Liver (tissue), 9 donors: ENCODE results near the gene YAE1. TPM values are rescaled to one million over a fixed set of nuclear protein-coding genes. Genes with fewer than 3 reads are reported as not detected.

Source experiments
- DNase-seq: peaks from one replicate; pipeline ENCODE4 v3.0.0-alpha.2; 2017; ENCODE audit warnings: low spot score
- H3K27ac ChIP-seq, 2 donors: one replicate each; pipeline ENCODE4 v1.7.0; 2013; ENCODE audit warnings: inconsistent platforms in 2 of 2, low read length in 2 of 2, control low read depth in 1 of 2, low read depth in 1 of 2, mild to moderate bottlenecking in 1 of 2
- H3K27me3 ChIP-seq, 4 donors: one replicate each; pipeline versions ENCODE4 v1.6.1 to v1.7.0; 2013; ENCODE audit warnings: low read length in 3 of 4, inconsistent platforms in 1 of 4, mild to moderate bottlenecking in 1 of 4, moderate library complexity in 1 of 4; ENCODE audit not compliant: control insufficient read depth in 4 of 4, insufficient read depth in 4 of 4
- H3K36me3 ChIP-seq, 4 donors: one replicate each; pipeline versions ENCODE4 v1.6.1 to v1.7.0; 2013; ENCODE audit warnings: low read length in 3 of 4, mild to moderate bottlenecking in 3 of 4, low read depth in 1 of 4, moderate library complexity in 1 of 4; ENCODE audit not compliant: control insufficient read depth in 4 of 4, insufficient read depth in 3 of 4
- H3K4me1 ChIP-seq, 4 donors: one replicate each; pipeline versions ENCODE4 v1.6.1 to v1.7.0; 2013; ENCODE audit warnings: low read length in 3 of 4, mild to moderate bottlenecking in 3 of 4, moderate library complexity in 1 of 4; ENCODE audit not compliant: control insufficient read depth in 4 of 4, insufficient read depth in 4 of 4
- H3K4me3 ChIP-seq, 3 donors: one replicate each; pipeline versions ENCODE4 v1.6.1 to v1.7.0; 2013; ENCODE audit warnings: low read length in 3 of 3, control low read depth in 1 of 3, low read depth in 1 of 3, mild to moderate bottlenecking in 1 of 3
- H3K9ac ChIP-seq, 2 donors: one replicate each; pipeline ENCODE4 v1.7.0; 2013; ENCODE audit warnings: low read length in 2 of 2, mild to moderate bottlenecking in 2 of 2, moderate library complexity in 2 of 2, control low read depth in 1 of 2, low read depth in 1 of 2
- H3K9me3 ChIP-seq, 4 donors: one replicate each; pipeline versions ENCODE4 v1.6.1 to v1.7.0; 2013; ENCODE audit warnings: low read length in 3 of 4; ENCODE audit not compliant: control insufficient read depth in 4 of 4
- EGR1 ChIP-seq, 2 donors: IDR thresholded peaks; 2 replicates each; pipeline ENCODE4 v1.6.1; 2016 to 2018; ENCODE audit warnings: antibody characterized with exemption in 2 of 2, low read depth in 2 of 2
- FOXA1 ChIP-seq: IDR thresholded peaks from 2 replicates; pipeline ENCODE4 v1.6.1; 2016; ENCODE audit warnings: antibody characterized with exemption
- FOXA2 ChIP-seq: IDR thresholded peaks from 2 replicates; pipeline ENCODE4 v1.6.1; 2016; ENCODE audit warnings: antibody characterized with exemption
- GABPA ChIP-seq, 2 donors: IDR thresholded peaks in 1 of 2; conservative IDR thresholded peaks in 1 of 2; 2 replicates each; pipeline ENCODE4 v1.6.1; 2016; ENCODE audit warnings: antibody characterized with exemption in 2 of 2, mild to moderate bottlenecking in 1 of 2, moderate library complexity in 1 of 2
- HNF4A ChIP-seq, 2 donors: conservative IDR thresholded peaks; 2 replicates each; pipeline ENCODE4 v1.6.1; 2016; ENCODE audit warnings: antibody characterized with exemption in 2 of 2, mild to moderate bottlenecking in 2 of 2
- HNF4G ChIP-seq: IDR thresholded peaks from 2 replicates; pipeline ENCODE4 v1.6.1; 2016; ENCODE audit warnings: antibody characterized with exemption
- JUND ChIP-seq, 2 donors: IDR thresholded peaks; 2 replicates each; pipeline ENCODE4 v1.6.1; 2016; ENCODE audit warnings: antibody characterized with exemption in 2 of 2
- NR2F2 ChIP-seq: IDR thresholded peaks from 2 replicates; pipeline ENCODE4 v1.6.1; 2016; ENCODE audit warnings: antibody characterized with exemption
- RAD21 ChIP-seq, 2 donors: IDR thresholded peaks; 2 replicates each; pipeline ENCODE4 v1.6.1; 2016; ENCODE audit warnings: antibody characterized with exemption in 2 of 2, mild to moderate bottlenecking in 2 of 2
- RXRA ChIP-seq, 2 donors: IDR thresholded peaks; 2 replicates each; pipeline ENCODE4 v1.6.1; 2017 to 2018; ENCODE audit warnings: antibody characterized with exemption in 2 of 2, mild to moderate bottlenecking in 1 of 2
- TAF1 ChIP-seq: conservative IDR thresholded peaks from 2 replicates; pipeline ENCODE4 v1.6.1; 2016; ENCODE audit warnings: antibody characterized with exemption, mild to moderate bottlenecking
- YY1 ChIP-seq: IDR thresholded peaks from 2 replicates; pipeline ENCODE4 v1.6.1; 2016; ENCODE audit warnings: antibody characterized with exemption, mild to moderate bottlenecking
- WGBS: extraction: QIAGEN DNeasy Blood & Tissue Kit; methylation state at CpG from one replicate; pipeline ENCODE4 v1.1.7; 2013; 5-methylcytosine and 5-hydroxymethylcytosine counted together
- polyA plus RNA-seq, 2 donors: library from polyadenylated mRNA; stranded (reverse) in 1 of 2; unstranded in 1 of 2; fragments of 200-250 nt in 1 of 2; fragments of >200 nt in 1 of 2; fragmentation: Nextera tagmentation in 1 of 2; extraction: Ambion mirVana in 1 of 2; gene quantifications; one replicate each; pipeline versions ENCODE4 v1.2.1 to v1.2.3, GENCODE V29; 2013 to 2015
- total RNA-seq, 2 donors: library from RNA; depleted of rRNA; stranded (reverse); fragments of >200 nt; gene quantifications; one replicate each; pipeline ENCODE4 v1.2.3, GENCODE V29; 2014
- TF ChIP-seq, protein P1 (sequence below): IDR thresholded peaks from 2 replicates; pipeline ENCODE4 v1.6.1; 2016; ENCODE audit warnings: antibody characterized with exemption, mild to moderate bottlenecking
- TF ChIP-seq, protein P2 (sequence below): fragments of 150-350 bp; IDR thresholded peaks from 2 replicates; pipeline ENCODE4 v1.5.1; 2017; ENCODE audit warnings: improper control_type of control experiment, low read depth, low read length; ENCODE audit not compliant: missing input control
- TF ChIP-seq, protein P3 (sequence below): IDR thresholded peaks from 2 replicates; pipeline ENCODE4 v1.6.1; 2016; ENCODE audit warnings: antibody characterized with exemption
- TF ChIP-seq, protein P4 (sequence below): IDR thresholded peaks from 2 replicates; pipeline ENCODE4 v1.6.1; 2016; ENCODE audit warnings: antibody characterized with exemption
- TF ChIP-seq, protein P5 (sequence below): IDR thresholded peaks from 2 replicates; pipeline ENCODE4 v1.6.1; 2016; ENCODE audit warnings: antibody characterized with exemption
- donor health status: healthy.
- donor health status: healthy.
- donor health status: healthy.
- donor health status: healthy.
- donor health status: healthy.

The YAE1 gene
- total and polyA plus RNA-seq, 4 donors, result 6.7 to 12.0 (median 9.9) TPM

DNA sequence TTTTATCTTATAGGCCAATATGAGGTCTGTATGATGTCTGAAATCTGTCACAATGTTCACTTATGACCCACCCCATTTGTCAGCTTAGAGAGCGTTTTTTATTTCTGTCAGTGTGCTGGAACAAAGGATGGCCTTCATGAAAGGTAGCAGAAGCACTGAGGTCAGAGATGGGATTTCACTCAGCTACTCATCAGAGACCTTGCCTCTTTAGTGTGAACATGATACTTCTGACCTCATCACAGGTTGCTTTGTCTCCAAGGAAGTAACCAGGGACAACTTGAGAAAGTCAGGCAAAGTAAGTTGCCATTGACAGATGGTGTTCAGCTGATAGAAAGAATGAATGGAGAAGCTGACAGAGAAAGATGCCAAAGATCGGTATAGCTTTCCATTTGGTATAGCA, 16.3 kb downstream of the YAE1 start:
- no peak overlapping the region for H3K9ac ChIP-seq
- 93% methylated on average over 2 of the region's 2 CpGs for WGBS
- H3K4me3 ChIP-seq, result no peak overlapping the region
- H3K36me3 ChIP-seq, result no peaks in the 10 kb centered on the region
- DNase-seq, result no peak
- no peaks in the 10 kb centered on the region for H3K4me1 ChIP-seq
- no peak overlapping the region for H3K27ac ChIP-seq
- no peaks in the 10 kb centered on the region for H3K27me3 ChIP-seq
- no peaks in the 10 kb centered on the region for H3K9me3 ChIP-seq
- TF ChIP-seq, protein P1, sequence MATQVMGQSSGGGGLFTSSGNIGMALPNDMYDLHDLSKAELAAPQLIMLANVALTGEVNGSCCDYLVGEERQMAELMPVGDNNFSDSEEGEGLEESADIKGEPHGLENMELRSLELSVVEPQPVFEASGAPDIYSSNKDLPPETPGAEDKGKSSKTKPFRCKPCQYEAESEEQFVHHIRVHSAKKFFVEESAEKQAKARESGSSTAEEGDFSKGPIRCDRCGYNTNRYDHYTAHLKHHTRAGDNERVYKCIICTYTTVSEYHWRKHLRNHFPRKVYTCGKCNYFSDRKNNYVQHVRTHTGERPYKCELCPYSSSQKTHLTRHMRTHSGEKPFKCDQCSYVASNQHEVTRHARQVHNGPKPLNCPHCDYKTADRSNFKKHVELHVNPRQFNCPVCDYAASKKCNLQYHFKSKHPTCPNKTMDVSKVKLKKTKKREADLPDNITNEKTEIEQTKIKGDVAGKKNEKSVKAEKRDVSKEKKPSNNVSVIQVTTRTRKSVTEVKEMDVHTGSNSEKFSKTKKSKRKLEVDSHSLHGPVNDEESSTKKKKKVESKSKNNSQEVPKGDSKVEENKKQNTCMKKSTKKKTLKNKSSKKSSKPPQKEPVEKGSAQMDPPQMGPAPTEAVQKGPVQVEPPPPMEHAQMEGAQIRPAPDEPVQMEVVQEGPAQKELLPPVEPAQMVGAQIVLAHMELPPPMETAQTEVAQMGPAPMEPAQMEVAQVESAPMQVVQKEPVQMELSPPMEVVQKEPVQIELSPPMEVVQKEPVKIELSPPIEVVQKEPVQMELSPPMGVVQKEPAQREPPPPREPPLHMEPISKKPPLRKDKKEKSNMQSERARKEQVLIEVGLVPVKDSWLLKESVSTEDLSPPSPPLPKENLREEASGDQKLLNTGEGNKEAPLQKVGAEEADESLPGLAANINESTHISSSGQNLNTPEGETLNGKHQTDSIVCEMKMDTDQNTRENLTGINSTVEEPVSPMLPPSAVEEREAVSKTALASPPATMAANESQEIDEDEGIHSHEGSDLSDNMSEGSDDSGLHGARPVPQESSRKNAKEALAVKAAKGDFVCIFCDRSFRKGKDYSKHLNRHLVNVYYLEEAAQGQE, result no peak
- TF ChIP-seq GABPA (IDR thresholded peaks at IDR 0.05 in 1 of 2, conservative IDR thresholded peaks at IDR 0.05 in 1 of 2), result no peak
- TF ChIP-seq YY1, result no peak
- no peak for TF ChIP-seq RXRA (IDR thresholded peaks at IDR 0.05)
- TF ChIP-seq JUND (IDR thresholded peaks at IDR 0.05), result no peak
- TF ChIP-seq EGR1 (IDR thresholded peaks at IDR 0.05; ENCODE audit: low read depth in 2 of 2), result no peak
- TF ChIP-seq FOXA2, result no peak
- no peak for TF ChIP-seq HNF4A (conservative IDR thresholded peaks at IDR 0.05)
- no peak for TF ChIP-seq HNF4G
- TF ChIP-seq, protein P2, sequence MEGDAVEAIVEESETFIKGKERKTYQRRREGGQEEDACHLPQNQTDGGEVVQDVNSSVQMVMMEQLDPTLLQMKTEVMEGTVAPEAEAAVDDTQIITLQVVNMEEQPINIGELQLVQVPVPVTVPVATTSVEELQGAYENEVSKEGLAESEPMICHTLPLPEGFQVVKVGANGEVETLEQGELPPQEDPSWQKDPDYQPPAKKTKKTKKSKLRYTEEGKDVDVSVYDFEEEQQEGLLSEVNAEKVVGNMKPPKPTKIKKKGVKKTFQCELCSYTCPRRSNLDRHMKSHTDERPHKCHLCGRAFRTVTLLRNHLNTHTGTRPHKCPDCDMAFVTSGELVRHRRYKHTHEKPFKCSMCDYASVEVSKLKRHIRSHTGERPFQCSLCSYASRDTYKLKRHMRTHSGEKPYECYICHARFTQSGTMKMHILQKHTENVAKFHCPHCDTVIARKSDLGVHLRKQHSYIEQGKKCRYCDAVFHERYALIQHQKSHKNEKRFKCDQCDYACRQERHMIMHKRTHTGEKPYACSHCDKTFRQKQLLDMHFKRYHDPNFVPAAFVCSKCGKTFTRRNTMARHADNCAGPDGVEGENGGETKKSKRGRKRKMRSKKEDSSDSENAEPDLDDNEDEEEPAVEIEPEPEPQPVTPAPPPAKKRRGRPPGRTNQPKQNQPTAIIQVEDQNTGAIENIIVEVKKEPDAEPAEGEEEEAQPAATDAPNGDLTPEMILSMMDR, result no peak

DNA sequence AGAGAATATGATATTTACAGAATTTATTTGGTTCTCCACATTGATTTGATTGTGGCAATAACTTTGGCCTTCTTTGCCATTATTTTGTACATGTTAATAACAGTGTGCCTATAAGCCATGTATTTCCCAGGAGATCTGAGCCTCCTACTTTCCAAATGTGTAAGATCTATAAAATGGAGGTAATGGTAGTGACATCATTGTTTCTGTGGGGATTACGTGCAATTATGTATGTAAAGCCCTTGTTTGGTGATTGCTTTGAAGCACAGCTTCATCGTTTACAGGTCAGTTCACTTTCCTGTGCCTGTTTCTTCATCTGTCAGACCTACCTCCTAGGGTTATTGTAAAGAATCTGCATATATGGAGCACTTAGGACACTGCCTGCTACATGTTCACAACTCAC, 17.3 kb downstream of the YAE1 start:
- TF ChIP-seq EGR1 (IDR thresholded peaks at IDR 0.05; ENCODE audit: low read depth in 2 of 2) (no peak), JUND (IDR thresholded peaks at IDR 0.05) (no peak), RXRA (IDR thresholded peaks at IDR 0.05) (no peak), RAD21 (IDR thresholded peaks at IDR 0.05) (no peak), FOXA1 (no peak), HNF4A (conservative IDR thresholded peaks at IDR 0.05) (no peak), TAF1 (no peak), NR2F2 (no peak), HNF4G (no peak)
- TF ChIP-seq, protein P3, sequence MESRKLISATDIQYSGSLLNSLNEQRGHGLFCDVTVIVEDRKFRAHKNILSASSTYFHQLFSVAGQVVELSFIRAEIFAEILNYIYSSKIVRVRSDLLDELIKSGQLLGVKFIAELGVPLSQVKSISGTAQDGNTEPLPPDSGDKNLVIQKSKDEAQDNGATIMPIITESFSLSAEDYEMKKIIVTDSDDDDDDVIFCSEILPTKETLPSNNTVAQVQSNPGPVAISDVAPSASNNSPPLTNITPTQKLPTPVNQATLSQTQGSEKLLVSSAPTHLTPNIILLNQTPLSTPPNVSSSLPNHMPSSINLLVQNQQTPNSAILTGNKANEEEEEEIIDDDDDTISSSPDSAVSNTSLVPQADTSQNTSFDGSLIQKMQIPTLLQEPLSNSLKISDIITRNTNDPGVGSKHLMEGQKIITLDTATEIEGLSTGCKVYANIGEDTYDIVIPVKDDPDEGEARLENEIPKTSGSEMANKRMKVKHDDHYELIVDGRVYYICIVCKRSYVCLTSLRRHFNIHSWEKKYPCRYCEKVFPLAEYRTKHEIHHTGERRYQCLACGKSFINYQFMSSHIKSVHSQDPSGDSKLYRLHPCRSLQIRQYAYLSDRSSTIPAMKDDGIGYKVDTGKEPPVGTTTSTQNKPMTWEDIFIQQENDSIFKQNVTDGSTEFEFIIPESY, result no peak
- TF ChIP-seq, protein P4, sequence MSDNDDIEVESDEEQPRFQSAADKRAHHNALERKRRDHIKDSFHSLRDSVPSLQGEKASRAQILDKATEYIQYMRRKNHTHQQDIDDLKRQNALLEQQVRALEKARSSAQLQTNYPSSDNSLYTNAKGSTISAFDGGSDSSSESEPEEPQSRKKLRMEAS, result no peak
- TF ChIP-seq, protein P5, sequence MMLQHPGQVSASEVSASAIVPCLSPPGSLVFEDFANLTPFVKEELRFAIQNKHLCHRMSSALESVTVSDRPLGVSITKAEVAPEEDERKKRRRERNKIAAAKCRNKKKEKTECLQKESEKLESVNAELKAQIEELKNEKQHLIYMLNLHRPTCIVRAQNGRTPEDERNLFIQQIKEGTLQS, result no peak
- TF ChIP-seq, protein P1, result no peak
- no peaks in the 10 kb centered on the region for H3K4me1 ChIP-seq
- no peak overlapping the region for H3K27ac ChIP-seq
- 84% methylated on average over 2 of the region's 2 CpGs for WGBS
- no peaks in the 10 kb centered on the region for H3K9me3 ChIP-seq
- no peaks in the 10 kb centered on the region for H3K27me3 ChIP-seq
- no peaks in the 10 kb centered on the region for H3K36me3 ChIP-seq
- H3K4me3 ChIP-seq, result no peak overlapping the region
- H3K9ac ChIP-seq, result no peak overlapping the region
- DNase-seq, result no peak
